ENCODE data around the gene ERCC8.
A peak's percentile ranks its signal among the peaks of the same experiment; 100 is the strongest.

ERCC8 gene

DNA sequence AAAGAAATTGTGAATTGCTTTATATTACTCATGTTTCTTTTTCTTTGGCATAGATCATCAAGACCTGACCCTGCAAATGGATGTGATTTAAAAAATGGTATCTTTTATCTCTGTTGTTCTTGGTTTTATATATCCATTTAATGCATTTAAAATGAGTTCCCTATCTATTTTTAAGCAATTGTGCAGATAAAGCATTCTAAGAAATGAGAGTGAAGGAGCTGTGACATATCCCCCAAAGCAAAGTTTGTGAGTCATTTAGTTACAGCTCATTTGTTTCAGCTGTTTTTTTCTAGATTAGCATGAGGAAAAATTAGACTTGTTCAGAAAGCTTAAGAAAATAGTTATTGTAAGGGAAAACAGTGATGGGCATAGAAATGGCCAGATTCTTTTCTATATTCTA is 93.2 kb downstream of the ERCC8 start:
- Histone ChIP-seq H3K4me1 (ENCODE audit: control insufficient read depth, insufficient read depth, low read length) (peaks cover 11% of the 10 kb centered on the region), H3K27ac (ENCODE audit: extremely low read depth, low read depth, low read length) (no peak overlapping the region), H3K36me3 (ENCODE audit: control insufficient read depth in 2 of 2, insufficient read depth in 1 of 2, low read length in 2 of 2) (no peaks in the 10 kb centered on the region), H3K4me3 (ENCODE audit: low read depth, low read length) (no peak overlapping the region), H3K9me3 (ENCODE audit: control insufficient read depth, insufficient read depth, low read depth, low read length) (no peaks in the 10 kb centered on the region)
- TF ChIP-seq ZNF629 (tag by site-specific recombination; IDR thresholded peaks at IDR 0.05), result no peak
- TF ChIP-seq TCF7L2 (IDR thresholded peaks at IDR 0.05; ENCODE audit: borderline replicate concordance, low read depth, low read length), result peak; percentile 36; the same call in 1 of the 2 replicates
- ChIA-PET CTCF (interaction anchor here (1.2 kb wide), 1 partner anchor 1041 kb away, joined by 3 read pairs; no protein-coding TSS in a partner anchor), POLR2A (interaction anchor here (1.7 to 1.9 kb wide), 2 partner anchors 8 to 152 kb away, joined by 6 to 7 read pairs; partner anchors contain the start of genes DEPDC1B and ELOVL7)

DNA sequence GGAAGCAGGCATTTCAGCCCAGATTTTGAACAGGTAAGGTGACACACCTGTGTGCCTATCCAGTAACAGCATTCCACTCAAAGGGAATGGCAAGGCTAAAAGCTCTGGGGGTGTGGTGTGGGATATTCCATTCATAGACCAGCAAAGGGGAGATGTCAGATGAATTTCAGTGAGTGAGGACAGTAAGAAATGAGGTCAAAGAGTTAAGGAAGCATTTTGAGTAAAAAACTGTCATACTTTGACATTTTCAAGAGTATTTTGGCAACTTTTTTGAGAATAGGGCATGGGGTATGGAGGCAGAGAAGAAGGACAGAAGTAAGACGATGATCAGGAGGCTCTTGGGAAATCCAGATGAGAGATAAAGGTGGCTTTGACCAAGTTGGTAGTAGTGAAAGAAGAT is 98.6 kb downstream of the ERCC8 start:
- TF ChIP-seq ZNF114 (tag by site-specific recombination; IDR thresholded peaks at IDR 0.05), result no peak
- no peak for TF ChIP-seq ZNF558 (tag by site-specific recombination; IDR thresholded peaks at IDR 0.05)
- no peak for TF ChIP-seq ZNF324 (tag by site-specific recombination; IDR thresholded peaks at IDR 0.05)
- peak; percentile 77 for TF ChIP-seq PRDM10 (tag by site-specific recombination; IDR thresholded peaks at IDR 0.05)
- TF ChIP-seq YY2 (tag by site-specific recombination; IDR thresholded peaks at IDR 0.05), result no peak
- H3K27ac ChIP-seq (ENCODE audit: extremely low read depth, low read depth, low read length), result no peak overlapping the region
- H3K4me3 ChIP-seq (ENCODE audit: low read depth, low read length), result no peak overlapping the region
- no peaks in the 10 kb centered on the region; the same call in 1 of the 2 replicates for H3K4me1 ChIP-seq (ENCODE audit: control insufficient read depth, insufficient read depth, low read length)
- POLR2A ChIA-PET, result no interaction called here
- H3K9me3 ChIP-seq (ENCODE audit: control insufficient read depth, insufficient read depth, low read depth, low read length), result no peaks in the 10 kb centered on the region
- CTCF ChIA-PET, result no interaction called here
- no peaks in the 10 kb centered on the region for H3K36me3 ChIP-seq (ENCODE audit: control insufficient read depth in 2 of 2, insufficient read depth in 1 of 2, low read length in 2 of 2)

DNA sequence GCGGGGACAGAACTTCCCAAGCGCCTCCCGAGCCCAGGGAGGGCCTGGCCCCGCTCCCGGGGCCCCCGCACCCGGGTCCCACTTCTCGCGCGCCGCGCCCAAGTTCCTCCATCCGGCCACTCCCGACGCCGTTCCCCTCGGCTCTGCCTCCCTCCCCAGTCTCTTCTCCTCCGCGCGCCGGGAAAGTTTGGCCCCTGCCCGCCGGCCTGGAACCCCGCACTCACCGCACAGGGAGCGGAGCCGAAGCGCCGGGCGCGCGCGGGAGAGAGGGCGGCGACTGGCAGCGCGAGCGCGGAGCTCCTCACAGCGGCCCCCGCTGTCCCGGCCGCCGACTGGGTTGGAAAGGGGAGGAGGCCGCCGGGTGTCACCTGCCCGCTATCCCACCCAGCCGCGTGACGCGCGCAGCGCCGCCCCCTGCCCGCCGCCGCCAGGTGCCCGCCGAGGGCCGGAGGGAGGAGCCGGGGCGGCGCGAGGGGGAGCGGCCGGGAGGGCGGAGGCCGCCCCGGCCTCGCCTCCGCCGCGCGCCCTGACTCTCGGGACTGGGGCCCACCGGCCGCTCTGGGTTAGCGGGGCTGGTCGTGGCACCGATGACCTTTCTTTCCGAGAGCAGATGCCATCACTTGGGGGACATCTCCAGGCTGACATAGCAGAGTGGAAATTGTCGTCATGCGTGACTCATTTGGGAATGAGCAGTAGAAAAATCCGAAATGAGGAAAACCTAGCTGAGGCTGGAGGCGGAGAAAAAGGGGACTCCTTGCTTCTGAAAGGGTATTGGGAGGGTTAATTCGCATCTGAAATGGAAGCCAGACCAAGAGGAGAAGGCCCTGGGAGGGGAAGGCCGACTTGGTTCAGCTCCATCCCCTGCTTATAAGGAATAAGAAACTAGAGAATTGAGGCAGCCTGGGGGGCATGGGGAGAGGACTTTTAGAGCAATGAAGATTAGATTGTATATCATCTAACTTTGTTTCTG is 100.6 kb downstream of the ERCC8 start, which contains the start of gene ELOVL7:
Gene ELOVL7, minus strand, starts transcription at position 334 of the 970 bp plus-strand sequence. CDS start 56,872 bp downstream, outside the sequence.
- ChIA-PET POLR2A (interaction anchor here (1.0 to 2.0 kb wide), 5 partner anchors 8 to 145 kb away, joined by 3 to 13 read pairs (median 7); partner anchors contain the start of genes DEPDC1B, ERCC8 and NDUFAF2), CTCF (interaction anchor here (1.0 to 1.4 kb wide), 6 partner anchors 15 to 167 kb away, joined by 3 to 7 read pairs (median 4); partner anchors contain the start of gene DEPDC1B)
- H3K9me3 ChIP-seq (ENCODE audit: control insufficient read depth, insufficient read depth, low read depth, low read length), result no peaks in the 10 kb centered on the region
- H3K36me3 ChIP-seq (ENCODE audit: control insufficient read depth in 2 of 2, insufficient read depth in 1 of 2, low read length in 2 of 2), result no peaks in the 10 kb centered on the region
- H3K4me3 ChIP-seq (ENCODE audit: low read depth, low read length), result peak within 1 kb of the TSS; percentile 89
- H3K27ac ChIP-seq (ENCODE audit: extremely low read depth, low read depth, low read length), result peak within 1 kb of the TSS; percentile 61; the same call in 1 of the 2 replicates
- H3K4me1 ChIP-seq (ENCODE audit: control insufficient read depth, insufficient read depth, low read length), result no peaks in the 10 kb centered on the region; the same call in 1 of the 2 replicates
- no peak for TF ChIP-seq ZNF350 (tag by site-specific recombination; IDR thresholded peaks at IDR 0.05)
- no peak for TF ChIP-seq ZNF239 (tag by site-specific recombination; IDR thresholded peaks at IDR 0.05)
- no peak for TF ChIP-seq ZNF518A (tag by site-specific recombination; conservative IDR thresholded peaks at IDR 0.05; ENCODE audit: low read depth)
- 0 out of 2 replicates have a peak, but pooled peaks have one; percentile 23 for TF ChIP-seq ZBTB48 (tag by site-specific recombination; IDR thresholded peaks at IDR 0.05)
- TF ChIP-seq WT1 (tag by site-specific recombination; IDR thresholded peaks at IDR 0.05), result no peak; the same call in 1 of the 2 replicates
- peak; percentile 35; the same call in 1 of the 2 replicates for TF ChIP-seq IKZF3 (tag by site-specific recombination; IDR thresholded peaks at IDR 0.05)
- TF ChIP-seq ZNF629 (tag by site-specific recombination; IDR thresholded peaks at IDR 0.05), result peak; percentile 95
- TF ChIP-seq ZNF785 (tag by site-specific recombination; IDR thresholded peaks at IDR 0.05), result no peak
- peak; percentile 95 for TF ChIP-seq ZBTB21 (tag by site-specific recombination; IDR thresholded peaks at IDR 0.05)
- peak; percentile 75 for TF ChIP-seq ZBTB17 (tag by site-specific recombination; IDR thresholded peaks at IDR 0.05)
- TF ChIP-seq, protein P1, sequence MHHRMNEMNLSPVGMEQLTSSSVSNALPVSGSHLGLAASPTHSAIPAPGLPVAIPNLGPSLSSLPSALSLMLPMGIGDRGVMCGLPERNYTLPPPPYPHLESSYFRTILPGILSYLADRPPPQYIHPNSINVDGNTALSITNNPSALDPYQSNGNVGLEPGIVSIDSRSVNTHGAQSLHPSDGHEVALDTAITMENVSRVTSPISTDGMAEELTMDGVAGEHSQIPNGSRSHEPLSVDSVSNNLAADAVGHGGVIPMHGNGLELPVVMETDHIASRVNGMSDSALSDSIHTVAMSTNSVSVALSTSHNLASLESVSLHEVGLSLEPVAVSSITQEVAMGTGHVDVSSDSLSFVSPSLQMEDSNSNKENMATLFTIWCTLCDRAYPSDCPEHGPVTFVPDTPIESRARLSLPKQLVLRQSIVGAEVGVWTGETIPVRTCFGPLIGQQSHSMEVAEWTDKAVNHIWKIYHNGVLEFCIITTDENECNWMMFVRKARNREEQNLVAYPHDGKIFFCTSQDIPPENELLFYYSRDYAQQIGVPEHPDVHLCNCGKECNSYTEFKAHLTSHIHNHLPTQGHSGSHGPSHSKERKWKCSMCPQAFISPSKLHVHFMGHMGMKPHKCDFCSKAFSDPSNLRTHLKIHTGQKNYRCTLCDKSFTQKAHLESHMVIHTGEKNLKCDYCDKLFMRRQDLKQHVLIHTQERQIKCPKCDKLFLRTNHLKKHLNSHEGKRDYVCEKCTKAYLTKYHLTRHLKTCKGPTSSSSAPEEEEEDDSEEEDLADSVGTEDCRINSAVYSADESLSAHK (tag by site-specific recombination; IDR thresholded peaks at IDR 0.05), result no peak
- no peak for TF ChIP-seq HOXA7 (CRISPR knock-in tag; IDR thresholded peaks at IDR 0.05; ENCODE audit: borderline replicate concordance)
